Measurements from ENCODE around the gene PSMF1.

DNA sequence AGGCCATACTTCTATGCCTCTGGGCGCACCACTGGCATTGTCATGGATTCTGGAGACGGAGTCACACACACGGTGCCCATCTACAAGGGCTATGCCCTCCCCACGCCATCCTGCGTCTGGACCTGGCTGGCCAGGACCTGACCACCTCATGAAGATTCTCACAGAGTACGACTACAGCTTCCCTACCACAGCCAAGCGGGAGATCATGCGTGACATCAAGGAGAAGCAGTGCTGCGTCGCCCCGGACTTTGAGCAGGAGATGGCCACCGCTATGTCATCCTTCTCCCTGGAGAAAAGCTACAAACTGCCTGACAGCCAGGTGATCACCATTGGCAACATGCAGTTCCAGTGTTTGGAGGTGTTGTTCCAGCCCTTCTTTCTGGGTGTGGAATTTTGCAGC is 42.6 kb downstream of the PSMF1 start:
- TF ChIP-seq, protein P1, sequence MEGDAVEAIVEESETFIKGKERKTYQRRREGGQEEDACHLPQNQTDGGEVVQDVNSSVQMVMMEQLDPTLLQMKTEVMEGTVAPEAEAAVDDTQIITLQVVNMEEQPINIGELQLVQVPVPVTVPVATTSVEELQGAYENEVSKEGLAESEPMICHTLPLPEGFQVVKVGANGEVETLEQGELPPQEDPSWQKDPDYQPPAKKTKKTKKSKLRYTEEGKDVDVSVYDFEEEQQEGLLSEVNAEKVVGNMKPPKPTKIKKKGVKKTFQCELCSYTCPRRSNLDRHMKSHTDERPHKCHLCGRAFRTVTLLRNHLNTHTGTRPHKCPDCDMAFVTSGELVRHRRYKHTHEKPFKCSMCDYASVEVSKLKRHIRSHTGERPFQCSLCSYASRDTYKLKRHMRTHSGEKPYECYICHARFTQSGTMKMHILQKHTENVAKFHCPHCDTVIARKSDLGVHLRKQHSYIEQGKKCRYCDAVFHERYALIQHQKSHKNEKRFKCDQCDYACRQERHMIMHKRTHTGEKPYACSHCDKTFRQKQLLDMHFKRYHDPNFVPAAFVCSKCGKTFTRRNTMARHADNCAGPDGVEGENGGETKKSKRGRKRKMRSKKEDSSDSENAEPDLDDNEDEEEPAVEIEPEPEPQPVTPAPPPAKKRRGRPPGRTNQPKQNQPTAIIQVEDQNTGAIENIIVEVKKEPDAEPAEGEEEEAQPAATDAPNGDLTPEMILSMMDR (IDR thresholded peaks at IDR 0.05): no peak
- TF ChIP-seq EZH2phosphoT487 (IDR thresholded peaks at IDR 0.05): no peak
